ENCODE results near the gene RPAIN.

The RPAIN gene

DNA sequence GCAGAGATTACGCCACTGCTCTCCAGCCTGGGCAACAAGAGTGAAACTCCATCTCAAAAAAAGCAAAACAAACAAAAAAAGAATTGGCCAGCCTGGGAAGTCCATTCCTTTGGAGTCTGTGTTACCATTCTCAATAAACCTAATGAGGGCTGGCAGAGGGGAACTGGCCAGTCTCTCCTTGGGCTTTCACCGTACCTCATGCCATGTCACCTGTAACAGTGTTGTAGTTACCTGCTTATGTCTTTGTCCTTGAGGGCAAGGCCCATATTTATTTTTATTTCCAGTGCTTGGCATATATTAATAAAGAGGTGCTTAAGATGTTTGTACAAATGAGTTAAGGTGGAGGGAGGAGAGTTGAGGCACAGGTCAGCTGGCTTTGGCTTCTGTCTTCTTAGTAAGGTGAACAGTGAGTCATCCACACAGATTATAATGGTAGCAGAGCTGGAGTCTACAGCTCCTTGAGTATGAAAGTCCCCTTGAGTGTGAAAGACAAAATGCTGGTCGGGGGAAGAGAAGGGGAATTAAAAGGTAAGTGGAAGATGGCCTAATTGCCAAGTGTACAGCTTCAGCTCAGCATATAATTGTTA, 10.5 kb downstream of the RPAIN start:
- no peak for DNase-seq

DNA sequence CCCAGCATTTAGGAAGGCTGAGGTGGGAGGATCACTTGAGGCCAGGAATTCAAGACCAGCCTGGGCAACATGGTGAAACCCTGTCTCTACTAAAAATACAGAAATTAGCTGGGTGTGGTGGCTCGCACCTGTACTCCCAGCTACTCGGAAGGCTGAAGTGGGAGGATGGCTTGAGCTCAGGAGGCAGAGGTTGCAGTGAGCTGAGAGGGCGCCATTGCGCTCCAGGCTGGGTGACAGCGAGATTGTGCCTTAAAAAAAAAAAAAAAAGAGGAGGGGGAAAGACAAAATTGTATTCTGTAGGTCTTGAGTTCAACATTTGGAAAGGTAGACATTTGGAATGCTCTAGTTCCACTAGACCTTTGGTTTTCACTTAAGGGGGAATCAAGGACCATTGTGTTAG, 11.3 kb downstream of the RPAIN start:
- DNase-seq, result peak; percentile 40

DNA sequence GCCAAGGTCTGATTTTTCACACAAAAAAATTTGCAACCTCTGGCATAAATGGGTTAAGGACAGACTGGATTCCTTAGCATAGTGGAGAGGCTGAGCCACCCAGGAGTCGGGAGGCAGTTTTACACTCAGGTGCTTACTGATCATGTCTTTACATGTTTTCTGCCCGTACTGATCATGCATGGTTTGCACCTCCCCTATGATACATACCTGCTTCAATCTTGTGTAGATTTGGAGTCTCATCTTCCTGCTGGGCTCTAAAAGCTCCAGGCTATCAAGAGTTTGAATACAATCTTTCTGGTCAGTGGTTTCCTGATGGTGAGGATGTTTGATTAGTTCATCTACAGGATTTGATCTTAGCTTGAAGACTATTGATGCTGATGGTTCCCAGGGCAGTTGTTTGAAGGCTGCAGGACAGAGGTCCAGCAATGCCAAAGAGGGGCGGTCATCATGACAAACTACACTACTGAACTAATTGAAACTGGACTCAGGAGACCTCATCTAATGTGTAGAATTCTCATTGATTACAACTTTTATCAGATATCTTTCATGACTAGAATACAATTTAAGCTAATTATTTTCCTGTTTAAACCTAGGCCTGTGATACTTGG, 12.1 kb downstream of the RPAIN start:
- DNase-seq, result no peak

DNA sequence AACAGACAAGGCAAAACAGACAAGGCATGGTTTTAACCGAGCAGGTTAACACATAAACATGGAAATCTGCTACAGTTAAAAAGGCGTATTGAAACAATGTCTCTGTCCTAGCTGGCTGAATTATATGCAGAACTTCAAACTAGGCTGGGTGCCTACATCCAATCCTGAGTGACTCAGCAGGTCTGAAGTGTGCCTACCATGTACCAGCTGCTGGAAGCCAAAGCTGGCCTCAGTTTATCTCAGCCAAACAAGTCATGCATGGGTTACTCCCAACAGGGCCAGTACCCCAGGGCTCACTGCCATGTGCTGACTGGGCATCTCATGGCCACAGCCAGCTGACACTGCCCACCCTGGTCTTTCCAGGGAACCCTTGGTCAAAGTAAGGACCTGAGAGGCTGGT, 15.0 kb downstream of the RPAIN start:
- DNase-seq, result peak; percentile 71

DNA sequence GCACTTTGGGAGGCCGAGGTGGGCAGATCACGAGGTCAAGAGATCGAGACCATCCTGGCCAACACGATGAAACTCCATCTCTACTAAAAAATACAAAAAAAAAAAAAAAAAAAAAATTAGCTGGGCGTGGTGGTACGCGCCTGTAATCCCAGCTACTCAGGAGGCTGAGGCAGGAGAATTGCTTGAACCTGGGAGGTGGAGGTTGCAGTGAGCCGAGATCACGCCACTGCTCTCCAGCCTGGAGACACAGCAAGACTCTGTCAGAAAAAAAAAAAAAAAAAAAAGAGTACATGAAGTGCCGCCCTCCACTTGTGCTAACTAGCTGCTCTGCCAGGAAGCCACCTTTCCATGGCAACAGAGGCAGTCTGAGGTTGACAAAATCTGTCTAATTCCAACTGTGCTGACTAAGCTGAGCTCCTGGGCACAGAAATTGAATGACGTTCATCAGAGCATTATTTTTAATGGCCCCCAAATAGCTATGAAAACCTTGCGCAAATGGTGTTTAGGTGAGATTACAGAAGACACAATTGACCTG, 15.9 kb downstream of the RPAIN start:
- peak; percentile 16 for DNase-seq

DNA sequence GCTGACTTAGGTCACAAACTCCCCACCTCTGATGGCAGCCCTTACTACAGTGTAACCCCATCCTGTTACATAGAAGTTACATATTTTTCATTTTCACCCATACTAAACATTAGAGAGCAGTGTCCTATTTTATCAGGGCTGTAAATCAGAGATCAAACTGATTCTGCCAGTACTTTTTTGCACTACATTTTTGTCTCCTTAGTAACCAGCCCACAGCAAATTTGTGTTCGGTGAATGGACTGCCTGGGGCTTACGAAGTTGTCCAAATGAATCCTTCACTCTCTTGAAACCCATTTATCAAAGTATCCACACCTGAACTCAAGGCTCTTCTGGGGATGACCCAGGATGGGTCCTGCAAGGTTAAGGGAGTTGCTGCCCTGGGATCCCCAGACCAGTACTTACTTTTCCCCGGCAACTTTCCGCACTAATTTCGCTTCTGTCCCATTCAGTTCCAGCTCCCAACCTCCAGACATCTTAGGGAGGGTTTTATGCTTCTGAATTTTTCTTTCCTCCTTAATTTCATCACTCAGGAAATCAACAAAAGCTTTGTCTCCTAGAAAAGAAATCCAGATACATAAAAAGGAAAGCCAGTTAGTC, 17.8 kb downstream of the RPAIN start:
- DNase-seq, result peak; percentile 48

DNA sequence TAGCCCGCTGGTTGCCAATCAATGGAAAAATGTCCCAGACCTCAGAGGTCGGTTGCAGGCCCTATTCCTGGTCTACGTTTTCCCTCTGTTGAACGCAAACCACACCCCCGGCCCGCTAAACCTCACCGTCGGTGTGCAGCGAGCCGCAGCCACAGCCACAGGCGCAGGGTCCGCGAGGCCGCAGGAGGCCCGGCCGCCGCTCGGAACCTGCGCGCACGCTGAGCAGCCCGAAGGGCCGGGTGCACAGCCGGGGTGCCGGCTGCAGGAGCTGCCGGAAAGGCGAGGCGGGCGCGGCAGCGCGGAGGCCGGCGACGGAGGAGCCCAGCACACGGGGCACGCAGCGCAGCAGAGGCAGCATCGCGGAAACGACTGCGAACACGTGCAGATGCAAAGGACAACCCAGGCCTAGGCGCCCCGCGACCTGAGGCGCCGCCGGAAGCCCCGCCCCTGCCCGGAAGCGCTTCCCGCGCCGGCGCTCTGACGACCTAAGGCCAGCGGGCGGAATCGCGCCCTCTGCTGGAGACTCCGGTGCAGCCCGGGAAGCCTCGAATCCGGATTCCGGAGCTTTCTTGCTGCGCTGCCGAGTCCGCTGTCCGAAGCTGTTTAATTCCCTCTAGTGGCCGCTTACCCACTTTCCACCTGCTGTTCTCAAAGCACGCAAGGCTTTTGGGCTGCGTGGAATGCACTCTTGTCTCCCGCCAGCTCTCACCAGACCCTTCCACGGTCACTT, 18.9 kb downstream of the RPAIN start, which contains the start of gene C1QBP:
Gene C1QBP, minus strand, starts transcription at position 440 of the 730 bp plus-strand sequence. Its CDS starts 82 bp downstream, at position 358.
- peak; percentile 98 for DNase-seq

DNA sequence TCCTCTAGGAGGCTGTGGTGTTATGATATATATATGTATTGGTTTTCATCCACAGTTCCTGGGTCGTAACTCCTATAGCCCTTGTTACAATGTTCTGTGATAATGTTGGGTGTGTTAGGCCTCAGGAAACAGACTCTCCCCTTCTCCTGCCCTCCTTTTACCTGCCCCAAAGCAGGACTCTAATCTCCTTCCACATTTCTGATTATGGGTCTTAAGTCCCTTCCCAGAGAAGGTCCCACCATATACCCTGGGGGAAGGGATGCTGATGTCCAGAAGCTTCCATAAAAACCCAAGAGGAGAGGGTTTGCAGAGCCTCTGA, 19.4 kb downstream of the RPAIN start:
- DNase-seq, result no peak

DNA sequence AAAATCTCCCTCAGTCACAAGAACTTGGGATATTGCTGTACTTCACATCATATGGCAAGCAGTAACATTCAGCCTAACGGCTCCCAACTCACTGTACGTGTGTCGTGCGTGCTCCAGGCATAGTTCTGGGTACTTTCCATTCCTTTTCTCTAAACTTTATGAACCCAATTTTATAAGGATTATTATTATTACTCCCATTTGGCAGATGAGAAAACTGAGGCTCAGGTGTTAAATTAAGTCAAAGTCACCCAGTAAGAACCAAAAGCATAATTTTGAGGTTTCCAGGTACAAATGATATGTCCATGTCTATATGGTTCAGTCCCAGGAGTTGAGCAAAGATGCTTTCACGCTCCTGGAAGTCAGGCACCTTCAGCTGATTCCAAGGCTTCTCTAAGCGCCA, 23.7 kb downstream of the RPAIN start:
- DNase-seq, result no peak

DNA sequence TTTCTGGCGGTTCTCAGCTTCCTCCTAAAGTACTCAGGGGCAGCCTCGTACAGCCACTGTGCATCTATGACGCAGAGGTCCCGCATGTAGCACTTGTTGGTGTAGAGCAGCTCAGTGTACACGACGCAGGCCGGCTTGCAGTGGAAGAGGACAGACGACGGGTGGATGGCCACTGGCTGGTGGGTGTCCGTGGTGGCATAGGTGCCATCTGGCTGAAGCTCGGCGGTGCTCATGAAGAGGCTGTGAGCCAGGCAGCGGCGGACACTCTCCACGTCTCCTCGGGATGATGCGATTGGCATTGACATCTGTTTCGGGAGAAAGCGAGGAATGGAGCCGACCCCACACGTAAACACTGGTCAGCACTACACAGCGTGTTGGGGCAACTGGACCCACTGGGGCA, 24.2 kb downstream of the RPAIN start:
- DNase-seq, result no peak

DNA sequence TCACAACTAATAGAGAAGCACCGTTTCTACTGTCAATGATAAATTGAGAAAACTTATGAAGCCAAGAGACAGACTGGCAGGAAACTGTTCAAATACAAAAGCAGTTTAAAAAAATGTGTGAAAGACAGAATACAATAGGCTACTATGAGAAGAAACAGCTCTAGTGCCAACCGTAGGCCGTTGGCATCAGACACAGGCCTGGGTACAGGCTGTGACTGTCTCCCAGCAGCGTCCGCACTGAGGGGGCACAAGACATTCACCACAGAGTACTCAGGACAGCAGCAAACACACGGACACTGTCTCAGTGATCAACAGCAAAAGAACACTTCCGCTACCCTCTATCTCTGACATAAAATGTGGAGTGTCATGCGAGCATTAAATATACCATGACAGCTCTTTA, 26.8 kb downstream of the RPAIN start:
- DNase-seq, result no peak

DNA sequence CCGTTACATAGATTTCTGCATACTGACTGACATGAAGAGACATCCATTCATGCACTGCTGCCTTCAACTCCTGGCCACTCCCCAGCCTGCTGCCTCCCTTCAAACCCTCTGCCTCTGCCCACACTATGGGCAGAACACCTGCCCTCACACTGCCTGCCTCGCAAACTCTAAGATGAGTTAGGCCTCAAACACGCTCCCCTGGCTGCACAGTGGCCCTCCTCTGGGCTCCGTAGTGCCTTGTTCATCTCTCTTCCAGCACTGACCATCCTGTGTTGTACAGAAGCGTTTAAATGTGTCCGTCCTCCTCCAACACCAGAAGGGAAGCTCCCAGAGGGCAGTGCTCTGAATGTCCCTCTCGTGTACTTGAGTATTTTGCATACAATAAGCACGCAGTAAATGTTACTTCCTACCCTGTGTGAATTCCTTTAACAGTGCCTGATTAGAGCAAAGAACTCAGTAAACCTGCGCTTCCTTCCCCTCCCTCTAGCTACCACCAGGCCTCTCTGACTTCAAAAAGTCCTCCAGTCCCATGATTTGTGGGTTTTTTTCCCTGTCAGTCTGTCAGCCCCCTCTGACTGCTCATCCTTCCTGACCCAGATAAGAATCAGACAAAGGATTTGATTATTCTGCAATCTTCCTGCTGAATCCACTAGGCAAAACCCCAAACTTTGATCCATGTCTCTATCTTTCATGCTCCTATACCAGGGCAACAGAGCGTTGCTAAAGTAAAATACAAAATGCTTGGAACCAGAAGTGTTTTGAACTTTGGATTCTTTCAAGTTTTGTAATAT, 44.9 kb downstream of the RPAIN start:
- no peak for DNase-seq

DNA sequence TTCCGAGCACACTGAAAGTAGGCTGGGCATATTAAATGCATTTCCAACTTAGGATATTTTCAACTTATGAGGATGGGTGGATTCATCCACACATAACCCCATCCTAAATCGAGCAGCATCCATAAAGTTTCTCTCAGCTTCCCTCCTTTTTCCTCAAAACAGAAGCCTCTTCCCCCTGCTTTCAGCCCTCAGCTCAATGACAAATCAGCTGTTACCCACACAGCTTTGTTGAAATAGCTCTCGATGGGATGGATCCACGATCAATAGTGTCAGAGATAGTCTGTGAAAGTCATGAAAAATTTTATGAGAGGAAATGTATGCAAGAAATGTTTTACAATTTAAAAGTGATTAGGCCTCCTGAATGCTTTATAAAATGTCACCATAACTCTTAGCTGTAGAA, 46.3 kb downstream of the RPAIN start:
- no peak for DNase-seq

DNA sequence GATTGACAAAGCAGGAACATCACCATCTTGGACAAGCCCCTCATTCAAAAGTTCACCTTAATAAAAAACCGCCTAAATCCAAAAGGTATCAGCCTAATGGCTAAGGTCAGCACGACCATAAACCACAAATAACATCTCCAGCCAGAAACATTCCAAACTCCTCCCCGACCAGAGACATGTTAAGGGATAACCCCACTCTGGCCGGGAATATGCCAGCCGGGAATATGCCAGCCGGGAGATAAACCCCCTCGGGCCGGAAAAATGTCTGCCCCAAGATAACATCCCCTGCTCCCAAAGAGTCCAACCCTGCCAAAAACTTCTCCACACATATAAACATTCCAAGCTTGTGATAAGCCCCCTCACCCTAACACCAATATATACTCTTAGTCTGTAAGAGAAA, 47.4 kb downstream of the RPAIN start:
- DNase-seq, result peak; percentile 16

DNA sequence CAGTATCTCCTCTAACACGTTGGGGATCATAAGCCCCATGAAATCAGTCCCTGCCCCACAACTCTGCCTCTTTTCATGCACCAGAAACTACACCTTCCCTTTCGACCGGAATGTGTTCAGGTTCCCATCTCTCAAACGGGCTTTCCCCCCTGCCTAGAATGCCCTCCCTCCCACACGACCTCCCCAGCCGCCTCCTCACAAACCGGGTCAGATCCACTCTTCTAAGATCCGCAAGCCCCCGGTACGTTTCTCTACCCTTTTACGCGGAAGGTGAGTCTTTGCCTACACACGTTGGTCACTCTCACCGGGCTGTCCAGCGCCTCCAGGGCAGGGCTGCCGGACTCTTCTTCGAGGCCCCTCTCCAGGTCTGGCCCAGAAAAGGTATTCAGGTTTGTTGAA, 48.1 kb downstream of the RPAIN start:
- DNase-seq, result peak; percentile 38

DNA sequence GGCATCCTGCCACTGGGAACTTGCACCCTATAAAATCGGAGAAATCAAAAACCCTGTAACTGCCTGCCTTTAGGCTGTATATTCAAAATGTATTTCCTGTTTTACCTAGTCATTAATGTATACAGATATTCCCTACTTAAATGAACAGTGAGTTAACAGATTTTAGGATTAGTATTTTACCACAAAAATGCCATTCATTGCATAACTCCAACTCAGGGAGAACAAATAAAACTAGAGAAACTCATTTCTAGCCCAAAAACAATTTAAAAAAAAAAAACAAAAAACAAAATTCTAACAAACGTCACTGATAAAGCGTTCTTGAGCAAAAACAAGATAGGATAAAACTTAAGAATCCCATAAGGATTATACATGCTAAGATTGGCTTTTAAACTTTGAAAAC, 52.5 kb downstream of the RPAIN start:
- DNase-seq, result no peak

DNA sequence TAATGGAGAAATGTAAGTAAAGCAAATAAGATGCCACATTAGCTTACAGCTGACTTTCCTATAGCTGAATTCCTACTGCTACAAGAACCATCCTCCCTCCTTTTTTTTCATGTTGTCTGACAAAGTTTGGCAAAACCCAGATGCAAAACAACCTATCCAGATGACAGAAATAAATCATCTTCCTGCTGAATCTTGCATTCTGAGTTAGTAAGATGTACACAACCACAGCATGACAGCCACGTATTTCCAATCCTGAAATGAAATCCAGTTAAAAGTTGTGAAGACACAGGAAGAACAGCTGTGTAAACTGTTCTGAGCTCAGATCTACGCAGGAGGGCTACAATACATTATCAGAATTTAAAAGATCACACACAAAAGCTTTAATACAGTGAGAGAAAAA, 53.9 kb downstream of the RPAIN start:
- DNase-seq, result no peak

DNA sequence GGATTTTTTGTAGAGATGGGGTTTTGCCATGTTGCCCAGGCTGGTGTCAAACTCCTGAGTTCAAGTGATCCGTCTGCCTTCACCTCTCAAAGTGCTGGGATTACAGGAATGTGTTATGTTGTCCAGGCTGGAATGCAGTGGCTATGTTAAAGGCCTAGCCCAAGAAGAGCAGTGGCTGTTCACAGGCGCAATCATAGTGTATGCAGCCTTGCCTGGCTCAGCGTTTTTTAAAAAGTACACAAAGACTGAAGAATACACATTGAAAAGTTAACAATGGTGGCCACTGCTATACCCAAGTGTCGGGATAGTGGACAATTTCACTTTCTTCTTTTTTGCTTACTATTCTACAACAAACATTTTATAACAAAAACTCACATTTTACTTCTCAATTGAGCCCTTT, 59.0 kb downstream of the RPAIN start:
- no peak for DNase-seq

DNA sequence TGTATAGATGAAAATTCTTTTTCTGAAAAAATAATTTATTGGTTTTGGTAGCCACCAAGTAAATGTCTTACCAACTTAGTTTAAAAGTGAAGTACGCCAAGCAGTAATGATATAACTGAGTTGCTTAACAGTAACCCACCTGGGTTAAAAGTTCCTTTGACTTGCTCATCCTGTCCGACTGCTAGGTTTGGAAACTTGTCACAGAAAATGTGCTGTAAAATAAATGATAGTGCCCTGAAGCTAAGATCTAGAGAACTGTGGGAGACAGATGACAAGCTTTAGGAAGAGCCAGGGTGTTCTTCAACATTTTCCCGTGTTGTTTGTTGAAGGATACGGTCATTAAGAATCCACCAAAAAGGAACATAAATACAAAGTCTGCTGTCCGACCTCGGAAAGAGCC, 61.0 kb downstream of the RPAIN start:
- DNase-seq, result no peak

DNA sequence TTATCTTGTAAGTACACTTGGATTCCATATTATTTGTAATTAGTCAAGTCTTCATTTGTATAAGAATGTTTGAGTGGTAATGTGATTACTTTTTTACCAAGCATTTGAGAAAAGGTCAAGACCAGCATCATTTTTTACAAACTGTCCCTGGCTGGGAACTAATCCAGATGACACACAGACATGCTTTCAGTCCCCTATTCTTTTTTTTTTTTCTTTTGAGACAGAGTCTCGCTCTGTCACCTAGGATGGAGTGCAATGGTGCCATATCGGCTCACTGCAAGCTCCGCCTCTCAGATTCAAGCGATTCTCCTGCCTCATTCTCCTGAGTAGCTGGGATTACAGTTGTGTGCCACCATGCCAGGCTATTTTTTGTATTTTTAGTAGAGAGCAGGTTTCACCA, 61.5 kb downstream of the RPAIN start:
- DNase-seq, result no peak
